D341Med (cell line): ENCODE data around the gene FAN1.

Experiments used
- DNase-seq: peaks from one replicate; pipeline ENCODE4 v3.0.0; 2012; ENCODE audit warnings: low spot score

Gene FAN1

DNA sequence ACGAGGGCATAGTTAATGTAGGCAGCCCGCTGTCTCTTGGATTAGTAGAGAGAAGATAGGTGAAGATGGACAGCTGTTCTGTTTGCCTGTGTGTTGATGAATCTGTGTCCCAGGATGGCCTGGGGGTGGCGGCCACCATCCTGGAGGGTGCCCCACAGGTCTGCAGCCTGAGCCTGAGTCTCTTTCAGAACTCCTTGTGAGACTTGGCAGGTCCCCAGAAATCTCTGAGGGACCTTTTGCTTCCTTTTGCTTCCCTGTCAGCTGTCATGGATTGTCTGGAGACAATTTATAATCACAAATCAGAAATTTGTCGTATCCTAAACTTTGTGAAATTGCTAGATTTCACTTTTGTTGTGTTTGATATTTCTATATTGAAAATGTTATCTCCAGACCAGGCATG lies 17.4 kb downstream of the FAN1 start:
- DNase-seq: no peak

DNA sequence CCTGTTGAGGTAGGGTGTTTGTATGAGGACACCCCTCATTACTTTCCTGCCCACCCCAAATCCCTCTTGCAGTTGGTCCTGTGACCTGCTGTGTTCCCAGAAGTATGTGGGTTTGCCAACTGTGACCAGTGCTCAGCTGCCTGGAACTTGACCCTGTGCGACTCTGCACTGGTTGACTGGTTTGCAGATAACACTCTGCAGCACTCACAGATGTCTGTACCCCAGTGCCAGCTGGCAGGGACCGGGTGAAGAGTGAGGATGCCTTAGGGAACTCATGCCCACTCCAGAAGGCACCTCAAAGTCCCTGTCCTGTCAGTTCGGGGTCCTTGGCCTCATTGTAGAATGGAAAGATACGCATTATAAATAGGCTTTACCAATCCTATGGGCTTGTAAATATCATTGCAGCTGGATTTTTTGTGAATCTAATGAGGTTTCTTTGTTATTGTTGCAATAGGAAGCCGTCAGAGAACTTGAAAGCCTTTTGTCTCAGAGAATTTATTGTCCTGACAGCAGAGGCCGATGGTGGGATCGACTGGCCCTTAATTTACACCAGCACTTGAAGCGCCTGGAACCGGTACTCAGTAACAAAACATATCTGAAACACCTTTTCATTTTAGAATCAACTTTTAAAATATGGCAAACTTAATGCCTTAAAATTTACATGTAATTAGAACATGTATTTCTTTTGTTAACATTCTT lies 18.2 kb downstream of the FAN1 start:
- DNase-seq: no peak

DNA sequence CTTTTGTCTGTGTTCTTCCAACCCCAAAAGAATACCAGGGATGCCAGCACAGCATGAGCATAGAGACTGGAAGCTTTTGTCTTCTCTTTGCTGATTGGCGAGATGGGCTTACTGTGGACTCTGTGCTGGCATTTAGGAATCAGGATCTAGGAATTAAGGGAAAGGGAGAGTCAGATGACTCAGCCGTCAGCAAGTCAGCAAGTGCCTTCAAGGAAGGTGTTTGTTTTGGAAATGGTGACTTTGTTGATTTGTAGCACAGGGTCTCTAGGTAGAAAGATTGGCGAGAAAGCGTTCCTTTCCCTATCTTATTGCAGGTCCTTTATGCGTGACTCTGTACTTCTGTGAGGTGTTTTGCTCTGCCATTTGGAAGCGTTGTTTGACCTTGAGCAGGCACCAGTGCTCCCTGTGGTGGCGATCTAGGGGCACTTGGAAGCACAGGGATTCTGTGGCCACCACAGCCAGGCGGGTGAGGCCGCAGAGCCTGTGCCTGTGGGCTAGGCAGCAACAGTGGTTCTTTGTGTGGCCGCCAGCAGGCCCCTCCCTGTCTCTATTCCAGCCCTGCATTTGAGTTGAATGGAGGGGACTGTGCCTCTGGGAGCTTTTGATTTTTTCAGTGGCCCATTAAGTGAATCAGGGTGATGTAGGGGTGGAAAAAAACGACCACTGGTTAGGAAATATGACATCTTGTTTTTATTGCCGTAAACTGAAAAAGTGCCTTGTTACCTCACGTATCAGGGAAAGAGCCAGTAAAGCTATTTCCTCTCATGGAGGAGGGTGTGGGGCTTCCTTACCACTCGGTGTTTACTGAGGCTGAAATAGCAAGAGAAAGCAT lies 19.0 kb downstream of the FAN1 start:
- DNase-seq: no peak

DNA sequence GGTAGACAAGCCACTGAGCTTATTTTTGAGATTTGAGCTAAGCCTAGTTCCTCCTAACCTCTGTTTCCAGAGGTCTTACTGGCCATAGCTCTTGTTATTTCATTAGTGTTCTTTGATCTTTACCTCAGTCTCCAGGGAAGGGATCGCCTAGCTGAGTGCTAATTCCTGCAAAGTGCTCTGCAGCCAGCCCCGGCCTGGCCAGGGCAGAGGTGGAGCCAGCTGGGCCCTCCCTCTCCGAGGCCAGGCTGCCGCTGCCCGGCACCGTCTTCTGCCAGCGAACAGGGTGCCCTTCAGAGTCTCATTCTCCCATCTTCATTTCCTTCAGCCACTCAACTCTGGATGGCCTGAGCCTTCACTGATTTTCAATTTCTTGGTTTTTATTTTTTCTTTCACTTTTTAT lies 19.7 kb downstream of the FAN1 start:
- no peak for DNase-seq

DNA sequence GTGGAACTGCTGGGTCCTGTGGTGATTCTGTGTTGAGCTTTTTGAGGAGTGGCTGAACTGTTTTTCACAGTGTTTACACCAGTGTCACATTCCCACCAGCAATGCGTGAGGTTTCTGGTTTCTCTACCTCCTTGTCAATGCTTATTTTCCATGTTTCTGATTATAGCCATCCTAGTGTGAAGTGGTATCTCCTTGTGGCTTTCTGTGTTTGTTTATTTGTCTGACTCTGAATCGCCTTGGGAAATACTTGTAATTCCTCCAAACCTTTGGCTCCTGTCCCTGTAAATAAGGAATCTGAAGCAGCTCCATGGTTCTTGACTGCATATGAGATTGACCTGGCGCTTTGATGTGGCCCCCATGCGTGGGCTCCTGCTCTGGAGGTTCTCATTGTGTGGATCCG lies 20.6 kb downstream of the FAN1 start:
- DNase-seq: no peak

DNA sequence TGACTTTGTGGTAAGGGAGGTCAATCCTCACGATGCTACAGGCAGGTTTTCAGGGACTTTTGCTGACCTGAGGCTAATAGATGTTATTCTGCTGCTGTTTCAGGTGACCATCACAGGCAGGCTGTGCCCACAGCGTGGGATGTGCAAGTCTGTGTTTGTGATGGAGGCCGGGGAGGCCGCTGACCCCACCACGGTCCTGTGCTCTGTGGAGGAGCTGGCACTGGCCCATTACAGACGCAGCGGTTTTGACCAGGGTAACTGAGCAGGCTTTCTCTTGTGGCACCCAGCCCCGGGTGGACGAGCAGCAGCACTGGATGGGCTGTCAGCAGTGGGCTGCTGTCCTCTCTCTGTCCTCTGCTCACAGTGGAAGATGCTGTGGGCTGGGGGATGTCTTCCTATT lies 22.0 kb downstream of the FAN1 start:
- no peak for DNase-seq

DNA sequence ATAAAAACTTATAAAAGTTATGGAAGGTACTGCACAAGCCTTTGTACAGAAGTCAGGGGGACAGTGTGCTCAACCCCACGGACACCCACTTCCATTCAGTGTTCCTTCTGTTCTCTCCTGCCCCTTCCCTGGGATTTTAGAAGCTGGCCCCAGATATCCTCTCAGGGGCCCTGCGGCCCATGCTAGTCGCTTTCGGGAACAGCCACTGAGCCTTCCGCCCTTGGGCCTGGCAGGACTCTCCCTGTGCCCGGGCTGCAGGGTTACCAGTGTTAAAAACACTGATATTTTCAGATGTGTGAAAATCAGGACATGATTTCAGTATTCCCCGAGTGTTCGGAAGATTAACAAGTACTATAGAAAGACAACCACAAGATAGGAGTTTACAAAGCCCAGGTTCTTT lies 22.4 kb downstream of the FAN1 start:
- no peak for DNase-seq

DNA sequence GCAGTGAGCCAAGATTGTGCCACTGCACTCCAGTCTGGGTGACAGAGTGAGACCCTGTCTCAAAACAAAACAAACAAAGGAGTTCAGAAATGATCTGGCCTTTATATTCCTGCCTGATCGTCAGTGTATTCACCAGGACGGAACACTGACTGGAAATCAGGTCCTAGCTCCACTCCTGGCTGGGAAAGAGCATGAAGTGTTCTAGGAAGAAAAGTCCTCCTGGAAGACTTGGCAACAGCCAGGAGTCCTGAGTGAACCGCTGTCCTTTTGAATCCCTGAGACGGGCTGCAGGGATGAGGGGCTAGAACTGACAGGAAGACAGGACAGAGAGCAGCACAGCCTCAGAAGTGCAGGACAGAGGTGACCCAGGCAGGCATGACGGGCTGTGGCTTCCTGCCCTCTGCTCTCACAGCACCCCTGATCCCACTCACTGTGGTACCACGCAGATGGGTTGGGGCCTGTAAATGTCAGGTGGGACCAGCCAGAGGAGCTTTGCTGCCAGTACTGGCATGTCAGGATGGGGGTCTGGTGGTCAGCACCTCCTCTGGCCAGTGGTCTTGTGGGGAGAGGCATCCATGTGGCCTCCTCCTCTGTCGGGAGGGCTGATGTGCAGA lies 23.5 kb downstream of the FAN1 start:
- no peak for DNase-seq

DNA sequence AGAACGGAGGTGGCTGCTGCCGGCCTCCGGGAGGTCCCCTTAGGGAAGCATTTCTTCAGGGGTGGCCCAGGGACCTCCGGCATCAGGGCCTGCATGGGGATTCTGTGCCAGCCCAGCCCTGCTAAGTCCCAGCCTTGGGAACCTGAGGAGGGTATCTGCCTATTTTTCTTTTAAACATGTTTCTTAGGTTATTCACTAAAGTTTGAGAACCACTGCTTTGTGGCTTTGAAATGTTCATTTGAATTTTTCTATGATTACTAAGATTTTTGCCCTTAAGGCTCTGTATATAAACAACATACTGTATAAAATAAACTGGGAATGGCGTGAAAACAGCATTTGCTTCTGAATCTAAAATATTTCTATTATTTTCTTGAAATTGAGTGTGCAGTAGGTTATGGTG lies 24.4 kb downstream of the FAN1 start:
- no peak for DNase-seq

DNA sequence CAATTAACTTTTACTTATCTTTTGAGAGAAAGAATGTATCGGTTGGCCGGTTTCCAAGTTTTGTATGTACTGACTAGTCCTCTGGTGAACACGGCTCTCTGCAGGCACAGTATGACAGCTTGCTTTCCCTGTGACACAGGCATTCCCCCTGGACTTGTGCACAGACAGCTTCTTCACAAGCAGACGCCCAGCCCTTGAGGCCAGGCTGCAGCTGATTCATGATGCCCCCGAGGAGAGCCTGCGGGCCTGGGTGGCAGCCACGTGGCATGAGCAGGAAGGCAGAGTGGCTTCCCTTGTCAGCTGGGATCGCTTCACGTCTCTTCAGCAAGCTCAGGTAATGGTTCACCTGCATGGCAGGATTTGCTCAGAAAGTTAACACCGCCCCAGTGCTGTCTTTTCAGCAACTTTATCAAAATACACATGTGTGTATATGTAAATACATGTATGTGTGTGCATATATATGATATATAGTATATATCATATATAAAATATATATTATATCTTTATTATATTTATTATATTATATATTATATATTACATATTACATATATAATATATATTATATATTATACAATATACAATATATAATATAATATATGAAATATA lies 25.5 kb downstream of the FAN1 start:
- peak; percentile 39 for DNase-seq

DNA sequence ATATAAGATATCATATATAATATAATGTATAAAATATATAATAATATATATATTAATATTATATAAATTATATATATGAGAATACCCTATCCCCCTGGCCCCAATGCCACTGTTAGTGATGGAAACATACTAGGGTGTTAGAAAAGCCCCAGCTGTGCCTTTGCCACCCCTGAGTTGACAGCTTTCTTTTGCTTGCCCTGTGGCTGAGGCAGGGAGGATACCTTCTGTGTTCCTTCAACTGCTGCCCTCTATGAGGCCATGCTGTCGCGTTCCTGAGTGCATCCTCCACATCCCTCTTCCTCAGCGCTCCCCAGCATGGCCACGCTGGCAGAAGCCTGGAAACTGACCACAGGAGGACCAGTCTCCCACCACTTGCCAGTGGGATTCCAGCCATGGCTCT lies 26.3 kb downstream of the FAN1 start:
- no peak for DNase-seq

DNA sequence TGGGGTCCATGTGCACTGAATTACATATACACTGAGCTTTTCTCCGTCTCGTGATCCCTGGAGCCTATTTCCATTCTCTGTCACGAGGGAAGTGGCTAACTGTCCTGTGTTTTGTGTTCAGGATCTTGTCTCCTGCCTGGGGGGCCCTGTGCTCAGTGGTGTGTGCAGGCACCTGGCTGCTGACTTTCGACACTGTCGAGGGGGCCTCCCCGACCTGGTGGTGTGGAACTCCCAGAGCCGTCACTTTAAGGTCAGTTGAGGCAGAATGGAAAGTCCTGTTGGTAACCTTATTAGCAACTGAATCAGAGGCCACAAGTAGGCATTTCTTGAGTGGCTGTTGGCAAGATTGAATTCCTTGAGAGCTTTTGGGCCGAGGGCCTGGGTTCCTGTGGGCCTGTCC lies 26.7 kb downstream of the FAN1 start:
- DNase-seq: no peak

DNA sequence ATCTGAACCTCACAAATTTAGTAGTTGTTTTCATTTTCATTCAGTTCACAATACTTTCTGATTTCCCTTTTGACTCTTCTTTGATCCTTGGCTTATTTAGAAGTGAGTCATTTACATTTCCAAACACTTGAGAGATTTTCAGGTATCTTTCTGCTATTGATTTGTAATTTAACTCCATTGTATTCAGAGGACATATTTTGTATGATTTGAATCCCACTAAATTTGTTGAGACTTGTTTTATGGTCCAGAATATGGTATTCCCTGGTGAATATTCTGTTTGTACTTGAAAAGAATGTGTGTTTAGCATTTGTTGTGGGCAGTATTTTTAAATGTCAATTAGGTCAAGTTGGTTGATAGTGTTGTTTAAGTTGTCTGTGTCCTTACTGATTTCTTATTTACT lies 29.6 kb downstream of the FAN1 start:
- no peak for DNase-seq

DNA sequence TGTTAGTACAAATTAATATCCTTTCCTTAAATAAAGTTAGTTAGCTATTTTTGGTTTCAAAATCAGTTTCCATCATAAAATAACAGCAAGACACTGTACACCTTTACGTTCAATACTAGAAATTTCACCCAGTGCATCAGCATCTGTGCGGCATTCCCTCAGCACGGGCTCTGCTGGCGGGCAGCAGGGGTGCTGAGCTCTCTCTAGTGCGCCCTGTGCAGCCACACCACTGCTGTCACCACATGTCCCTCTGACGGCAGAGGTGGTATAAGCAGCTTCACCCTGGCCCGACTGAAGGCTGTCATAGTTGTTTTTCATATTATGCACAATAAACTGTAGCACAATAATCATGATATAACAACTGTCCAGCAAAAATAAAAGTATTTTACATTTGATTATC lies 35.4 kb downstream of the FAN1 start:
- no peak for DNase-seq

DNA sequence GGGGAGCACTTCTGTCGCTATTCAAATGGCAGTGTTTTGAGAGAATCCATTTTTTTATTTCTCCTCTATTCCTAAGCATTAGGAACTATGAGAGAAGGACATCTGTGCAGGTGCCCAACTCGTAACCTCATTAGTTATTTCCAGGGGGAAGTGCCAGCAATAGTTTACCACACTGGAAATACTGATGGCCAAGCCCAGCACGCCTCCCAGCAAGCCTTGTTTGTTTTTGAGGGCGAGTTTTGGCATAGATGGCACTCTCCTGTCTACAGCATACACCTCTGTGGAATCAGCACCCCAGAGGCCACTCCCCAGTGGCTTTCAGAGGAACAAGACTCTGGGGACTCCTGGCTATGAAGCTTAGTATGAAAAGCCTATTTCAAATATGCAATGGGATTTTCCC lies 36.6 kb downstream of the FAN1 start:
- no peak for DNase-seq

DNA sequence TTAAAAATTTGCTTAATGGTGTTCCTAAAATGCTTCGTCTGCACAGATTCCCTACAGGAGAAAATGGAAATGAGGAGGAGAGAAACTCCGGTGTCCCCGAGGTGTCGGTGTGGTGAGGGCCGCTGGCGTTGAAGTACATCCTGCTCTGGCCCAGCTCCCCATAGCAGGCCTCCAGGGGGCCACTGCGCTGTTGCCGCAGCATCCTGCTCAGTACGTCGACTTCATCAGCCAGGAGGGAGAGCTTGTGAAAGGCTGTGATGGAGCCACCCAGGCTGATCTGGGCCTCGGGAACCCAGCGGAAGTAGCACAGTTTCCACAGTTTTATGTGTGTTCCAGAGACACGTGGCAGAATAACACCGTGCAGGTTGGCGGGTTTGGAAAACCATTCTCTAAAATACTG lies 37.8 kb downstream of the FAN1 start:
- DNase-seq: peak; percentile 40

DNA sequence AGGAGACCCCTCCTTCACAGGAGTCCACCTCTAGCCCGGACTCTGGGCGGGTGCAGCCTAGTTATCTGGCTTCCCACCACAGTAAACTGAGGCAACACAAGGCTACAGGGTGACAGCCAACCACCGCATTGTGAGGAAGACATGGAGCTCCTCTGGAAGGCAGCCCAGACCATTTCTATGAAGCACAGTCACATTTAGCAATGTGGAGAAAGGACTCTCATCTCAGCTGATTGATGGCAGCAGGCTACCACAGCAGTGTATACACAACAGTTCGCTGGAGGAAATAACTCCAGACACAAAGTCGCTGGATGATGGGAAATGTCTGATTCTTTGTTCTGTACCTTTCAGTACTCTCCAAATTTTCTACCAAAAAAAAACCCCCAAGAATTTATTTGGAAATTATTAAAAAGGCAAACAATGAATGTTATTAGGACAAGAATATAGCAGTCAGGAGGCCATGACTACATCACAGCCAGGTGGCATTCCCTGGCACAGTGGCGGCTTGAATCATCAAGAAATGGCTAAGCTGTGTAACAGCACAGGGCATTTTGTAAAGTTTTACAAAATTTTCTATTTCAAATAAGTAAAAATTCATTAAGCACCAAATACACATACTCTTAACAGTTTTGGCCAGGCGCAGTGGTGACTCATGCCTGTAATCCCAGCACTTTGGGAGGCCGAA lies 40.1 kb downstream of the FAN1 start:
- no peak for DNase-seq

DNA sequence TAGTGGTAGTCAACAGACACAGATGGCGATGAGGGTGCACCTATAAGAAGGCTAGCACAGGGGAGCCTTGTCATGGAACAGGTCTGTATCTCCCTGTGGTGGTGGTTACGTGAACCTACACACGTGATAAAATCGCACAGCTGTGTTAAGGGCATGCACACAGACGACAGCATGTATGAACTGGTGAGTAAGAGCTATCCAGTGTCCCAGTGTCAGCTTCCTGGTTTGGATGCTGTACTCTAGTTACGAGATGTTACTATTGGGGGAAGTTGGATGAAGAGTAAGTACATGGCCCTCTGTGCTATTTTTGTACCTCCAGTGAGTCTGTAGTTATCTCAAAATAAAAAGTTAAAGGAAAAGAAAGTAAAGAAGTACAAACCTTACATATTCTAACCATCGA lies 49.5 kb downstream of the FAN1 start:
- DNase-seq: no peak

DNA sequence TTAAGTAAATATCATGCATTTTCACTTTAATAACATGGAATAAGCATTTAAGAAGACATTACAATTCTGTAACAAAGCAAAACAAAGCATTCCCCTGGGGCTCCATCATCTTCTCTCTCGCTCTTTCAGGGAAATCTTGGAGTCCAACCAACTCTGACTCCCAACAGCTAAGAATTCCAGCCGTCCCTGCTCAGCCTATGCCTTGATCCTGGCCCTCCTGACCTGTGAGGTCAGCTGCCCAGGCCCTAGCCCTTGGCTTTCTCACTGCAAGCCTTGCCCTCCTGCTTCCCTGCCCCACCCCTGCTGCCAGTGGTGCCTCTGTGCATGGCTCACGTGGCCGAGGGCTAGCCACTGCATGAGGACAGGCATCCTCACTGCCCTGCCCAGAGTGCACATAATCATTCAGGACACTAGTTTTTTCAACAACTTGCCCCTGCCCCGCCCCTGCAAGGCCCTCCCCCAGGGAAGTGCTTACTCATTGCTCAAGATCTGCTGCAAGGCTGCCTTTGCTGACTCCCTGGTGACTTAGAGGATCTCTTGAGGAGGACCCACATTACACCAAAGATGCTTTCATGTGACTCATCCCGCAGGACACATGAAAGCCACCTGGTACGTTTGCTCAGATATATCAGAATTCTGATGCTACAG lies 50.1 kb downstream of the FAN1 start:
- no peak for DNase-seq

DNA sequence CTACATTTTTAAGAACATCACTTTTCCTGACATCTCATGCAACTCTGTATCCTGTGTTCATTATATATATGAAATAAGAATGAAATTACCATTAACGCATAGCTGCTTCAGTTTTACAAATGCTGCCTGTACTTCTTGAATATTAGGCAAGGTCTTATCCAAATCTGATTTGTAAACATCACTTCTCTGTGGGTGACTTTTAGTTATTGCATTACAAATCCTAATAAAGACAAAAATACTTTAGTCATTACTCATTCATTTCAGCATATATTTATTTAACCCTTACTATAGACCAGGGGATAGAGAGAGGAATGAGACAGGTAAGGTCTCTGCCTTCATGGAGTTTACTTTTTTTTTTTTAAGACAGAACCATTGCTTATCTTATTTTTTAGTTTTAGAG lies 51.0 kb downstream of the FAN1 start:
- no peak for DNase-seq

DNA sequence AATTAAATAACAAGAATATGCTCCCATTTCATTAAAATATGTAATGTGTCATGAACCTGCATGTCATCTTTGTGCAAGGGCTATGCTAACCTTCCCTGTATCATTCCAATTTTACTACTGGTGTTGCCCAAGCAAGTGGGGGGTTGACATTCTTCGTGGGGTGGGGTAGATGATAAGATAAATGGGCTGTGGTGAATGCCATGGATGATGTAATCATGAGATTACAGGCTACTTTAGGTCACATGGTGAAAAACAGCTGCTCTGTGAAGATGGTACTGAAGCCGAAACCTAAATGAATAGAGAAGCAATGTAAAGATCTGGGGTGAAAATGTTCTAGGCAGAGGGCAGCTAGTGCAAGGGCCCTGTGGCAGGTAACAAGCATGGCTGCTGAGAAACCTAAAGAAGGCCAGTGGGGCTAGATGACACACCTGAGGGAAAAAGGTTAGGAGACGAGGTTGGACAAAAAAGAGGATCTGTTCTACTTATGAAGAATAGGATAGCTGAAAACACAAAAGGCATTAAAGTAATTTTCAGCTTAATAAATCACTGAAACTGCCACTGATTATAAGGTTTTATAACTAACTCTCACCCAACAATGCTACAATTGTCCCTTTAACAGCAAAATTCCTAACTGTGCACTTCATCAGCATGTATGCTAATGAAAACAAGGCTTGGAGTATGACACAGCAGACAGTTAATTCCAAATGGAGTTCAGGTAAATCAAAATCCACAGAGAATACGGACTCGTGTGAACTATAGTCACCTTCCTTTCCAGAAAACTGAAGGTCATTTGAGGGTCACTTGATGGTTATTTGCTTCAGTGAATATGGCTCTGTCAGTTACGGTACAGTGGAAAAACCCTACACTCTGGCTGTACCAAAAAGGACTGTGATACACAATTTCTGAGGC lies 52.8 kb downstream of the FAN1 start:
- DNase-seq: no peak
